SK-N-SH treated with all-trans-retinoic acid at 6 μM for 48 hours (cell line): Measurements from ENCODE around the gene MGLL.

Experiments used
- ATAC-seq: fragments of 200-7000 bp; cut with Tn5 transposase; 3 replicates; pipeline ENCODE4 v1.9.1; 2020; ENCODE audit warnings: mild to moderate bottlenecking, moderate library complexity
- ARNTL ChIP-seq: fragments of 450-650 bp; formaldehyde crosslinking; IDR thresholded peaks from 2 replicates; pipeline ENCODE4 v1.5.0; 2020; ENCODE audit warnings: low read depth, mild to moderate bottlenecking, moderate library complexity, borderline replicate concordance
- BACH2 ChIP-seq: fragments of 250-450 bp; sonication (Bioruptor Pico); IDR thresholded peaks from 2 replicates; pipeline ENCODE4 v1.9.0; 2021; ENCODE audit warnings: mild to moderate bottlenecking, borderline replicate concordance
- CSDC2 ChIP-seq: fragments of 250-450 bp; sonication (Bioruptor Pico); IDR thresholded peaks from 2 replicates; pipeline ENCODE4 v1.5.0; 2020; ENCODE audit warnings: mild to moderate bottlenecking, moderate library complexity
- GLIS3 ChIP-seq: fragments of 250-450 bp; sonication (Bioruptor Pico); IDR thresholded peaks from 2 replicates; pipeline ENCODE4 v1.5.0; 2020; ENCODE audit warnings: mild to moderate bottlenecking, moderate library complexity
- ISL1 ChIP-seq: fragments of 250-450 bp; sonication (Bioruptor Pico); IDR thresholded peaks from 2 replicates; pipeline ENCODE4 v2.1.2; 2022; ENCODE audit warnings: mild to moderate bottlenecking, moderate library complexity
- OSR1 ChIP-seq: fragments of 250-450 bp; sonication (Bioruptor Pico); IDR thresholded peaks from 2 replicates; pipeline ENCODE4 v1.8.0; 2022; ENCODE audit warnings: moderate library complexity, mild to moderate bottlenecking, inconsistent platforms
- PATZ1 ChIP-seq: fragments of 250-450 bp; sonication (Bioruptor Pico); IDR thresholded peaks from 2 replicates; pipeline ENCODE4 v1.8.0; 2020; ENCODE audit warnings: mild to moderate bottlenecking, moderate library complexity, borderline replicate concordance
- PPARA ChIP-seq: fragments of 250-450 bp; sonication (Bioruptor Pico); IDR thresholded peaks from 2 replicates; pipeline ENCODE4 v1.5.0; 2020; ENCODE audit warnings: mild to moderate bottlenecking, borderline replicate concordance
- RARB ChIP-seq: fragments of 250-450 bp; sonication (Bioruptor Pico); IDR thresholded peaks from 2 replicates; pipeline ENCODE4 v1.8.0; 2021; ENCODE audit warnings: mild to moderate bottlenecking, moderate library complexity
- SNAI2 ChIP-seq: fragments of 250-450 bp; sonication (Bioruptor Pico); IDR thresholded peaks from 2 replicates; pipeline ENCODE4 v1.5.0; 2020; ENCODE audit warnings: mild to moderate bottlenecking, moderate library complexity
- TCF4 ChIP-seq: fragments of 250-450 bp; sonication (Bioruptor Pico); IDR thresholded peaks from 2 replicates; pipeline ENCODE4 v1.8.0; 2021; ENCODE audit warnings: mild to moderate bottlenecking, moderate library complexity, borderline replicate concordance
- TOX ChIP-seq: fragments of 250-450 bp; sonication (Bioruptor Pico); IDR thresholded peaks from 2 replicates; pipeline ENCODE4 v1.8.0; 2021; ENCODE audit warnings: mild to moderate bottlenecking, moderate library complexity, borderline replicate concordance
- ZC3H10 ChIP-seq: fragments of 250-450 bp; sonication (Bioruptor Pico); IDR thresholded peaks from 2 replicates; pipeline ENCODE4 v1.5.1; 2021; ENCODE audit warnings: mild to moderate bottlenecking, moderate library complexity
- ZFP3 ChIP-seq: fragments of 250-450 bp; sonication (Bioruptor Pico); IDR thresholded peaks from 2 replicates; pipeline ENCODE4 v1.5.0; 2020; ENCODE audit warnings: mild to moderate bottlenecking, moderate library complexity
- ZFP30 ChIP-seq: fragments of 450-650 bp; formaldehyde crosslinking; IDR thresholded peaks from 2 replicates; pipeline ENCODE4 v1.5.0; 2022; ENCODE audit warnings: mild to moderate bottlenecking, moderate library complexity
- ZNF565 ChIP-seq: fragments of 450-650 bp; formaldehyde crosslinking; conservative IDR thresholded peaks from 2 replicates; pipeline ENCODE4 v1.5.0; 2020; ENCODE audit warnings: low read depth, mild to moderate bottlenecking, moderate library complexity
- ZNF70 ChIP-seq: fragments of 450-650 bp; formaldehyde crosslinking; IDR thresholded peaks from 2 replicates; pipeline ENCODE4 v1.5.0; 2020; ENCODE audit warnings: mild to moderate bottlenecking, moderate library complexity
- ZNF8 ChIP-seq: fragments of 450-650 bp; formaldehyde crosslinking; IDR thresholded peaks from 2 replicates; pipeline ENCODE4 v1.5.0; 2020; ENCODE audit warnings: mild to moderate bottlenecking, moderate library complexity
- TF ChIP-seq, protein P1 (sequence below): fragments of 250-450 bp; sonication (Bioruptor Pico); IDR thresholded peaks from 2 replicates; pipeline ENCODE4 v1.5.0; 2020; ENCODE audit warnings: mild to moderate bottlenecking, moderate library complexity
- TF ChIP-seq, protein P2 (sequence below): fragments of 250-450 bp; sonication (Bioruptor Pico); IDR thresholded peaks from 2 replicates; pipeline ENCODE4 v1.5.1; 2021; ENCODE audit warnings: mild to moderate bottlenecking, moderate library complexity

Gene MGLL

DNA sequence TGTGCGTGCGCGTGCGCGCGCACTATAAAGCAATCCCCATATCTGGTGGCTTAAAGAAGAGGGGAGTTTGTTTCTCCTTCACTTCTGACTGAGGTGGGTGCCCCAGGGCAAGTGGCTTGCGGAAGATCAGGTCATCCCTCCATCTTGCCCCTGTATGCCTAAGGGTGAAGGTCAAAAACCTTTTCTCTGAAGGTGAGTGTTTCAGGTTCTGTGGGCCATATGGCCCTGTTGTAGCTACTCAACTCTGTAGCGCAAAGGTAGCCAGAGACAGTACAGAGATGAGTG lies 144.1 kb downstream of the MGLL start:
- TF ChIP-seq TCF4 (no peak), ZNF565 (CRISPR knock-in tag) (no peak), ZC3H10 (no peak), CSDC2 (CRISPR knock-in tag) (no peak), ZNF8 (CRISPR knock-in tag) (no peak), PPARA (CRISPR knock-in tag) (no peak), ARNTL (CRISPR knock-in tag) (no peak), ISL1 (no peak), TOX (no peak), ZFP3 (no peak), ZFP30 (CRISPR knock-in tag) (no peak), OSR1 (CRISPR knock-in tag) (no peak), BACH2 (CRISPR knock-in tag) (no peak)
- TF ChIP-seq, protein P1, sequence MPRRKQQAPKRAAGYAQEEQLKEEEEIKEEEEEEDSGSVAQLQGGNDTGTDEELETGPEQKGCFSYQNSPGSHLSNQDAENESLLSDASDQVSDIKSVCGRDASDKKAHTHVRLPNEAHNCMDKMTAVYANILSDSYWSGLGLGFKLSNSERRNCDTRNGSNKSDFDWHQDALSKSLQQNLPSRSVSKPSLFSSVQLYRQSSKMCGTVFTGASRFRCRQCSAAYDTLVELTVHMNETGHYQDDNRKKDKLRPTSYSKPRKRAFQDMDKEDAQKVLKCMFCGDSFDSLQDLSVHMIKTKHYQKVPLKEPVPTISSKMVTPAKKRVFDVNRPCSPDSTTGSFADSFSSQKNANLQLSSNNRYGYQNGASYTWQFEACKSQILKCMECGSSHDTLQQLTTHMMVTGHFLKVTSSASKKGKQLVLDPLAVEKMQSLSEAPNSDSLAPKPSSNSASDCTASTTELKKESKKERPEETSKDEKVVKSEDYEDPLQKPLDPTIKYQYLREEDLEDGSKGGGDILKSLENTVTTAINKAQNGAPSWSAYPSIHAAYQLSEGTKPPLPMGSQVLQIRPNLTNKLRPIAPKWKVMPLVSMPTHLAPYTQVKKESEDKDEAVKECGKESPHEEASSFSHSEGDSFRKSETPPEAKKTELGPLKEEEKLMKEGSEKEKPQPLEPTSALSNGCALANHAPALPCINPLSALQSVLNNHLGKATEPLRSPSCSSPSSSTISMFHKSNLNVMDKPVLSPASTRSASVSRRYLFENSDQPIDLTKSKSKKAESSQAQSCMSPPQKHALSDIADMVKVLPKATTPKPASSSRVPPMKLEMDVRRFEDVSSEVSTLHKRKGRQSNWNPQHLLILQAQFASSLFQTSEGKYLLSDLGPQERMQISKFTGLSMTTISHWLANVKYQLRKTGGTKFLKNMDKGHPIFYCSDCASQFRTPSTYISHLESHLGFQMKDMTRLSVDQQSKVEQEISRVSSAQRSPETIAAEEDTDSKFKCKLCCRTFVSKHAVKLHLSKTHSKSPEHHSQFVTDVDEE (CRISPR knock-in tag): no peak
- ATAC-seq: no peak

- ATAC-seq: no peak
- no peak for TF ChIP-seq TOX
- TF ChIP-seq ARNTL (CRISPR knock-in tag): no peak
- TF ChIP-seq OSR1 (CRISPR knock-in tag): no peak
- no peak for TF ChIP-seq PATZ1 (CRISPR knock-in tag)
- TF ChIP-seq GLIS3 (CRISPR knock-in tag): no peak
- TF ChIP-seq SNAI2 (CRISPR knock-in tag): no peak
- no peak for TF ChIP-seq ZNF565 (CRISPR knock-in tag)
- TF ChIP-seq RARB (CRISPR knock-in tag): no peak
- TF ChIP-seq ZNF70 (CRISPR knock-in tag): no peak
- no peak for TF ChIP-seq CSDC2 (CRISPR knock-in tag)
- TF ChIP-seq BACH2 (CRISPR knock-in tag): no peak
- TF ChIP-seq ZFP3: no peak
- no peak for TF ChIP-seq ISL1
- no peak for TF ChIP-seq ZFP30 (CRISPR knock-in tag)
- TF ChIP-seq, protein P1 (CRISPR knock-in tag): no peak
Observed at GRCh38 chr3:127677541-127678314, 144.6 kb downstream of the MGLL start.

GRCh38 chr3:127676921-127677351 lies 145.4 kb downstream of the MGLL start:
- ATAC-seq: no peak
- TF ChIP-seq OSR1 (CRISPR knock-in tag) (no peak), PPARA (CRISPR knock-in tag) (no peak)

DNA sequence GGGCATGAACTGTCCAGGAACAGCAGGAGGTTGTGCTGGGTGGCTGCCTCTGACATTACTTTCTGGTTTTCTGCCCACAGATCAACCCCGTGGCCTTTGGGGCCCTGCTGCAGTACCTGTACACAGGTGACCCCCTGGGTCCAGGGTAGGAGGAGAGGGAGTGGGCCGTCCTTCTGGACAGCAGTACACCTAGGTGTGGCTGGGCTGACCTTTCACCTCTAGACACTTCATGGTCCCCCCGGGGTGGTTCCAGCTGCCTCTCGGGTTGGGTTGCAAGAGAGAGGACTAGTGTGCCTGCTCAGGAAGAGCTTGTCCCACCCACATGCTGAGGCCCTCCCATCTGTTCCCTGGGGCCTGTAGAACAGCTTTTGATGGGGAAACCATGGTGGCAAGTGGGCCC lies 145.9 kb downstream of the MGLL start:
- TF ChIP-seq, protein P1 (CRISPR knock-in tag): no peak
- TF ChIP-seq ZNF565 (CRISPR knock-in tag) (no peak), ZC3H10 (no peak), ZFP3 (no peak), ARNTL (CRISPR knock-in tag) (no peak)
- TF ChIP-seq, protein P2, sequence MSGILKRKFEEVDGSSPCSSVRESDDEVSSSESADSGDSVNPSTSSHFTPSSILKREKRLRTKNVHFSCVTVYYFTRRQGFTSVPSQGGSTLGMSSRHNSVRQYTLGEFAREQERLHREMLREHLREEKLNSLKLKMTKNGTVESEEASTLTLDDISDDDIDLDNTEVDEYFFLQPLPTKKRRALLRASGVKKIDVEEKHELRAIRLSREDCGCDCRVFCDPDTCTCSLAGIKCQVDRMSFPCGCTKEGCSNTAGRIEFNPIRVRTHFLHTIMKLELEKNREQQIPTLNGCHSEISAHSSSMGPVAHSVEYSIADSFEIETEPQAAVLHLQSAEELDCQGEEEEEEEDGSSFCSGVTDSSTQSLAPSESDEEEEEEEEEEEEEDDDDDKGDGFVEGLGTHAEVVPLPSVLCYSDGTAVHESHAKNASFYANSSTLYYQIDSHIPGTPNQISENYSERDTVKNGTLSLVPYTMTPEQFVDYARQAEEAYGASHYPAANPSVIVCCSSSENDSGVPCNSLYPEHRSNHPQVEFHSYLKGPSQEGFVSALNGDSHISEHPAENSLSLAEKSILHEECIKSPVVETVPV (CRISPR knock-in tag): no peak
- TF ChIP-seq, all 23 proteins: peak for 0
- ATAC-seq: no peak
